RWPE2 (cell line): ENCODE results near the gene TEX14.

ENCODE experiments used
- ATAC-seq: fragments of 200-7000 bp; cut with Tn5 transposase; 3 replicates; pipeline ENCODE4 v1.9.1; 2021; ENCODE audit warnings: low read depth
- DNase-seq: peaks from one replicate; pipeline ENCODE4 v3.0.0-alpha.2; 2020; ENCODE audit warnings: low spot score
- H3K27ac ChIP-seq: fragments of 450-650 bp; 2 replicates; pipeline ENCODE4 v1.5.1; 2017; ENCODE audit warnings: mild to moderate bottlenecking; ENCODE audit not compliant: poor library complexity, severe bottlenecking
- H3K27me3 ChIP-seq: fragments of 250-450 bp; sonication (Bioruptor Pico); 2 replicates; pipeline ENCODE4 v1.5.1; 2021; ENCODE audit warnings: mild to moderate bottlenecking, moderate library complexity; ENCODE audit not compliant: insufficient read depth, poor library complexity, severe bottlenecking
- H3K36me3 ChIP-seq: fragments of 250-450 bp; sonication (Bioruptor Pico); 2 replicates; pipeline ENCODE4 v1.5.1; 2020; ENCODE audit warnings: low read depth, mild to moderate bottlenecking, moderate library complexity
- H3K4me1 ChIP-seq: fragments of 250-450 bp; sonication (Bioruptor Pico); 2 replicates; pipeline ENCODE4 v1.5.1; 2021; ENCODE audit warnings: mild to moderate bottlenecking, moderate library complexity; ENCODE audit not compliant: insufficient read depth, poor library complexity, severe bottlenecking
- H3K4me3 ChIP-seq: fragments of 250-450 bp; sonication (Bioruptor Pico); 2 replicates; pipeline ENCODE4 v1.5.1; 2021; ENCODE audit warnings: mild to moderate bottlenecking, moderate library complexity; ENCODE audit not compliant: severe bottlenecking
- H3K9me3 ChIP-seq: fragments of 250-450 bp; sonication (Bioruptor Pico); 2 replicates; pipeline ENCODE4 v1.5.1; 2021; ENCODE audit warnings: mild to moderate bottlenecking, moderate library complexity; ENCODE audit not compliant: severe bottlenecking
- TF ChIP-seq, protein P1 (sequence below): fragments of 450-650 bp; IDR thresholded peaks from one replicate; pipeline ENCODE4 v1.5.1; 2017; ENCODE audit warnings: mild to moderate bottlenecking, moderate library complexity; ENCODE audit not compliant: poor library complexity, severe bottlenecking

TEX14 gene

DNA sequence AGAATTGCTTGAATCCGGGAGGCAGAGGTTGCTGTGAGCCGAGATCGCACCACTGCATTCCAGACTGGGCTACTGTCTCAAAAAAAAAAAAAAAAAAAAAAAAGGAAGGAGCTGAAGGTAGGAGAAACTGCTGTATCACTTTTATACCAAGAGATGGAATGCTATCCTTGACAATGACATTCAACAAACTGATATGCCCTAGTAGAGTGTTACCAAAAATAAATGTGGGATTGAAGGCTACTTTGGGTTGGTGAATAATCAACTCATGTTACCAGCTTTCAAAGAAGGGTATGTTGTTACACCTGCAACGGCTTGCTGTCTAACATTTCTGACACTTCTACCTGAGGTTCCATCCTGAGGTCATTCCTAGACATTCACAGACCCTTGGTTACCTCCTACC, 84.9 kb downstream of the TEX14 start:
- TF ChIP-seq, protein P1, sequence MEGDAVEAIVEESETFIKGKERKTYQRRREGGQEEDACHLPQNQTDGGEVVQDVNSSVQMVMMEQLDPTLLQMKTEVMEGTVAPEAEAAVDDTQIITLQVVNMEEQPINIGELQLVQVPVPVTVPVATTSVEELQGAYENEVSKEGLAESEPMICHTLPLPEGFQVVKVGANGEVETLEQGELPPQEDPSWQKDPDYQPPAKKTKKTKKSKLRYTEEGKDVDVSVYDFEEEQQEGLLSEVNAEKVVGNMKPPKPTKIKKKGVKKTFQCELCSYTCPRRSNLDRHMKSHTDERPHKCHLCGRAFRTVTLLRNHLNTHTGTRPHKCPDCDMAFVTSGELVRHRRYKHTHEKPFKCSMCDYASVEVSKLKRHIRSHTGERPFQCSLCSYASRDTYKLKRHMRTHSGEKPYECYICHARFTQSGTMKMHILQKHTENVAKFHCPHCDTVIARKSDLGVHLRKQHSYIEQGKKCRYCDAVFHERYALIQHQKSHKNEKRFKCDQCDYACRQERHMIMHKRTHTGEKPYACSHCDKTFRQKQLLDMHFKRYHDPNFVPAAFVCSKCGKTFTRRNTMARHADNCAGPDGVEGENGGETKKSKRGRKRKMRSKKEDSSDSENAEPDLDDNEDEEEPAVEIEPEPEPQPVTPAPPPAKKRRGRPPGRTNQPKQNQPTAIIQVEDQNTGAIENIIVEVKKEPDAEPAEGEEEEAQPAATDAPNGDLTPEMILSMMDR, result no peak
- Histone ChIP-seq H3K4me3 (no peak overlapping the region), H3K27ac (no peak overlapping the region), H3K27me3 (no peaks in the 10 kb centered on the region), H3K36me3 (no peaks in the 10 kb centered on the region), H3K9me3 (no peaks in the 10 kb centered on the region), H3K4me1 (no peaks in the 10 kb centered on the region)
- ATAC-seq (no peak), DNase-seq (no peak)

DNA sequence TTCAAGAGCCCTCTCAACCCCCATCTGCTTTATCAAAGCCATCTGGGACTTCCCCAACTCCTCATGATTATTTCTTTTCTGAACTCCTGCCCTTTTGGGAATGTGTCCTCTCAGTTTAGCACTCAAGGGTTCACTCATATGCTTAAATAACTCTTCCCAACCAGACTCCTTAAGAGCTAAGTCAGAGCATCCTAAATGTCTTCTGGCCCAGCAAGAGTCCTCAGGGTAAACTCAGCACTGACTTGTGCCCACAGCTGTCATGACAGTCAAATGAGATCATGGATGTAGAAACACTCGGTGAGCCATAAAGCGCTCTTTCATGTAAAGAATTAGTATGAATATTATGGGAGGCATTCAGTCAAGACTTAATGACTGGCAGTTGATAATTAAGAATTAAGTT, 85.9 kb downstream of the TEX14 start:
- ATAC-seq, result no peak

DNA sequence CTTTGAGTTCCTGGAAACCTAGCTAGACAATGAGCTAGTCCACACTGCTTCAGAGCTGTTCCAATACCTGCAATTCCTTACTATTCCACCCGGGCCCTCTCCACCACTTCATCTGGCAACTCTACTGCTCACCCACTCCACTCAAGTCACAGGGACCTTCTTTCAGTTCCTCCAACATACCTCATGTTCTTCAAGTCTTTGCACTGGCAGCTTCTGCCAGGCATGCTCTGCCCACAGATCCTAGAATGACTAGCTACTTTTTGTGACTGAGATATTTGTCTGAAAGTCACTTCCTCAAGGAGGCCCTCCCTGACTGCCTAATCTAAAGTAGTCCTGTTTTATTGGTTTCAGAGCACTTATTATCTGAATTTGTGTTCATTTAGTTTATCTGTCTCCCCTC, 86.4 kb downstream of the TEX14 start:
- no peaks in the 10 kb centered on the region for H3K36me3 ChIP-seq
- ATAC-seq, result no peak

More for the DNA sequence above, 85.9 kb downstream of the TEX14 start:
- Histone ChIP-seq H3K36me3 (no peaks in the 10 kb centered on the region), H3K9me3 (no peaks in the 10 kb centered on the region), H3K27ac (no peak overlapping the region), H3K4me1 (no peaks in the 10 kb centered on the region), H3K4me3 (no peak overlapping the region), H3K27me3 (no peaks in the 10 kb centered on the region)
- TF ChIP-seq, protein P1, result no peak
- no peak for DNase-seq

DNA sequence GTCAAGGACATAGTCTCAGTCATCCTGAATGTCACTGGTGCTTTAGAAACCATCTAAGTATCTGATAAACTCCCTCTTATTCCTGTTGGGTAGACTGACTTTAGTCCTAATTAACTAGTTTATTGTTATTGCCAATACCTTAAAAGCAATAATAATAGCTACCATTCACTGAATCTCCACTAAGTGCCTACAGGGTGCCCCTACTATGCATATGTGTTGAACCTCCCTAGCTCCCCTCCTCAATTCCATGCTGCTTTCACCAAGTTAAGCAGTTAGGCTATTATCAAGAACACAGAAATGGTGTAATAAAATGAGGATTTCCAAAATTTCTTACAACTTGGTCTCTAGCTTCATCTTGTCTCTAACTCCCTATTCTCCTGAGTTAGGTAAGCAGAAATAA, 89.9 kb downstream of the TEX14 start:
- H3K9me3 ChIP-seq, result no peaks in the 10 kb centered on the region
- DNase-seq, result no peak
- no peak overlapping the region for H3K27ac ChIP-seq
- no peaks in the 10 kb centered on the region for H3K36me3 ChIP-seq
- H3K4me3 ChIP-seq, result no peak overlapping the region
- no peak for ATAC-seq
- H3K4me1 ChIP-seq, result no peaks in the 10 kb centered on the region
- H3K27me3 ChIP-seq, result no peaks in the 10 kb centered on the region
- TF ChIP-seq, protein P1, result no peak

More for the DNA sequence above, 86.4 kb downstream of the TEX14 start:
- no peaks in the 10 kb centered on the region for H3K9me3 ChIP-seq
- no peak overlapping the region for H3K4me3 ChIP-seq
- H3K4me1 ChIP-seq, result no peaks in the 10 kb centered on the region
- no peak overlapping the region for H3K27ac ChIP-seq
- no peaks in the 10 kb centered on the region for H3K27me3 ChIP-seq
- TF ChIP-seq, protein P1, result no peak
- DNase-seq, result no peak

DNA sequence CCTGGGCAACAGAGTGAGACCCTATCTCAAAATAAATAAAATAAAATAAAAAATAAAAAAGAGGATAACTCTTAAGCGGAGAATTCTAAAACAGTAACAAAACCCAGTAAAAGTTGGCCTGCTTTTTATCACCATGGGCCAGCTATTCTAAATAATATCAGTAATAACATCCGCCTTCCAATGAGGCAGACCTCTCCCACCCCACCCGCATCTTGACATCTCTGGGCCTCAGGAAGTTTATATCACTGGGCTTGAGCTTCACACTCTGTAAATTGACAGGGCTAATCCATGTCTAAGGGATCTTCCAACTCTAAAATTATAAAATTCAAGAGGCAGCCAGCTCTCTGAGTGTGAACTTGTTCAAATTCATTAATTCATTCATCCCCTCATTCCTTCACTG, 94.5 kb downstream of the TEX14 start:
- ATAC-seq, result no peak
- no peak overlapping the region for H3K27ac ChIP-seq
- DNase-seq, result no peak
- H3K27me3 ChIP-seq, result no peaks in the 10 kb centered on the region
- H3K9me3 ChIP-seq, result no peaks in the 10 kb centered on the region
- TF ChIP-seq, protein P1, result no peak
- H3K4me1 ChIP-seq, result no peaks in the 10 kb centered on the region
- H3K36me3 ChIP-seq, result no peaks in the 10 kb centered on the region
- H3K4me3 ChIP-seq, result no peak overlapping the region
